GM21360 (cell line): Measurements from ENCODE around the gene RBMX2.
"Not testable (repeated sequence)": the region's sequence is repeated elsewhere in the genome, so short reads cannot be mapped to it uniquely, and the experiment has no call there.

ENCODE experiments used
- ATAC-seq: cut with Tn5 transposase; IDR thresholded peaks from one replicate; pipeline ENCODE4 v1.9.1; 2021; ENCODE audit warnings: mild to moderate bottlenecking, moderate library complexity; ENCODE audit not compliant: unreplicated experiment

Gene RBMX2

GRCh38 chrX:130401415-130402207 lies at the start of gene RBMX2:
RBMX2 (plus strand) TSS chrX:130401987; CDS start chrX:130402033, 46 bp downstream.
- peak; percentile 86 for ATAC-seq

GRCh38 chrX:130352050-130352449 lies 49.7 kb upstream of the RBMX2 start:
- not testable (repeated sequence) for ATAC-seq

GRCh38 chrX:130376077-130376476 lies 25.7 kb upstream of the RBMX2 start:
- ATAC-seq = no peak

GRCh38 chrX:130378024-130378669 lies 23.6 kb upstream of the RBMX2 start:
- no peak for ATAC-seq

- ATAC-seq = no peak
These were observed 16.3 kb upstream of the RBMX2 start, which contains the start of gene GPR119 for GRCh38 chrX:130385520-130385919. GPR119 (minus strand) TSS chrX:130385674; CDS start chrX:130385447, 227 bp downstream.

GRCh38 chrX:130386408-130386808 lies 15.4 kb upstream of the RBMX2 start:
- no peak for ATAC-seq

- ATAC-seq = no peak
These were observed 8.2 kb upstream of the RBMX2 start for GRCh38 chrX:130393451-130394074.

GRCh38 chrX:130395341-130395740 lies 6.4 kb upstream of the RBMX2 start:
- no peak for ATAC-seq

GRCh38 chrX:130402208-130402684 lies 459 bp downstream of the RBMX2 start:
- no peak for ATAC-seq

- no peak for ATAC-seq
These were observed 11.6 kb downstream of the RBMX2 start for GRCh38 chrX:130413415-130413814.

- ATAC-seq = no peak
These were observed 13.0 kb downstream of the RBMX2 start for GRCh38 chrX:130414800-130415199.

- ATAC-seq = no peak
These were observed 13.4 kb downstream of the RBMX2 start for GRCh38 chrX:130415201-130415600.

GRCh38 chrX:130416785-130417184 lies 15.0 kb downstream of the RBMX2 start:
- ATAC-seq = no peak

- no peak for ATAC-seq
These were observed 16.3 kb downstream of the RBMX2 start for GRCh38 chrX:130418066-130418465.

- no peak for ATAC-seq
These were observed 17.0 kb downstream of the RBMX2 start for GRCh38 chrX:130418740-130419139.

GRCh38 chrX:130419263-130419662 lies 17.5 kb downstream of the RBMX2 start:
- no peak for ATAC-seq

GRCh38 chrX:130426531-130426930 lies 24.7 kb downstream of the RBMX2 start:
- ATAC-seq = no peak

- ATAC-seq = not testable (repeated sequence)
These were observed 27.4 kb downstream of the RBMX2 start for GRCh38 chrX:130429236-130429635.

- ATAC-seq = no peak
These were observed 34.1 kb downstream of the RBMX2 start for GRCh38 chrX:130435937-130436336.

GRCh38 chrX:130437996-130438395 lies 36.2 kb downstream of the RBMX2 start:
- ATAC-seq = not testable (repeated sequence)

GRCh38 chrX:130443875-130444274 lies 42.1 kb downstream of the RBMX2 start:
- ATAC-seq = no peak
